Measurements from ENCODE around the gene CMTM6.
"Not testable (repeated sequence)": the region's sequence is repeated elsewhere in the genome, so short reads cannot be mapped to it uniquely, and the experiment has no call there.

CMTM6 gene

DNA sequence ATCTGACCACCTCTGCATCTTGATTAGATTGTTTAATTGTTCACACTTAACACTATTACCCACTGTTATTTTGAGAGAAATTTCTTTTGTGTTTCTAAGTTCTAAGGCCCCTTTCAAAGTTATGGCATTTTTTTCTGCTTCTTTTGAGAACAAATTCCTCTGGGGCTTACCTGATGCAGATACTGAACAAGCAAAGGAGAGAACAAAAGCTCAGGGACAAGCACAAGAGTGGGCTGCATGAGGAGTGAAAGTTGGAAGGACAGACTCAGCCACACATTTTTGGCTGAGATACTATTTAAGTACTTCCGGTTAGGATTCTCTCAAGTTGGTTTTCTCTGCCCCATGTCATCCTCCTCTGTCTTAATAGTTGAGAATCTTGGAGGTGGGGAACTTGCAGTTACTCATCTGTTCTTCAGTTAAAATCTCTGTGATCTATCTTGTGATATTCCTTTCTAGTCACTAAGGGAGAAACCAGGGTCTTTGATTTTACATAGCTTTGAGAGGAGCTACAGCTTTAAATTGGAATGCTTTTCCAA, 54.7 kb downstream of the CMTM6 start:
- DNase-seq (ENCODE audit: low read depth): no peak

GRCh38 chr3:32443478-32443877, 59.2 kb downstream of the CMTM6 start:
- DNase-seq (ENCODE audit: low read depth): no peak

GRCh38 chr3:32442766-32443165, 59.9 kb downstream of the CMTM6 start:
- DNase-seq (ENCODE audit: low read depth): no peak

- no peak for DNase-seq (ENCODE audit: low read depth)
Measured at GRCh38 chr3:32440611-32441350, 61.9 kb downstream of the CMTM6 start.

DNA sequence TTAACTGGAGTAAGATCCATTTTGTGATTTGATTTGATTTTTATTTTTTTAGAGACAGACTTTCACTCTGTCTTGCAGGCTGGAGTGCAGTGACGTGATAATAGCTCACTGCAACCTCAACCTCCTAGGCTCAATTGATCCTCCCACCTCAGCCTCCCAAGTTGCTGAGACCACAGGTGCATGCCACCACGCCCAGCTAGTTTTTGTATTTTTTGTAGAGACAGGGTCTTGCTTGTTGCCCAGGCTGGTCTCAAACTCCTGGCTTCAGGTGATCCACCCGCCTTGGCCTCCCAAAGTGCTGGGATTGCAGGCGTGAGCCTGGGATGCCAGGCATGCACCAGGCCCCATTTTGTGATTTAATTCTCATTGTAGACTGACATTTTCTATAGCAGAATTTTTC, 63.2 kb downstream of the CMTM6 start:
- not testable (repeated sequence) for DNase-seq (ENCODE audit: low read depth)

DNA sequence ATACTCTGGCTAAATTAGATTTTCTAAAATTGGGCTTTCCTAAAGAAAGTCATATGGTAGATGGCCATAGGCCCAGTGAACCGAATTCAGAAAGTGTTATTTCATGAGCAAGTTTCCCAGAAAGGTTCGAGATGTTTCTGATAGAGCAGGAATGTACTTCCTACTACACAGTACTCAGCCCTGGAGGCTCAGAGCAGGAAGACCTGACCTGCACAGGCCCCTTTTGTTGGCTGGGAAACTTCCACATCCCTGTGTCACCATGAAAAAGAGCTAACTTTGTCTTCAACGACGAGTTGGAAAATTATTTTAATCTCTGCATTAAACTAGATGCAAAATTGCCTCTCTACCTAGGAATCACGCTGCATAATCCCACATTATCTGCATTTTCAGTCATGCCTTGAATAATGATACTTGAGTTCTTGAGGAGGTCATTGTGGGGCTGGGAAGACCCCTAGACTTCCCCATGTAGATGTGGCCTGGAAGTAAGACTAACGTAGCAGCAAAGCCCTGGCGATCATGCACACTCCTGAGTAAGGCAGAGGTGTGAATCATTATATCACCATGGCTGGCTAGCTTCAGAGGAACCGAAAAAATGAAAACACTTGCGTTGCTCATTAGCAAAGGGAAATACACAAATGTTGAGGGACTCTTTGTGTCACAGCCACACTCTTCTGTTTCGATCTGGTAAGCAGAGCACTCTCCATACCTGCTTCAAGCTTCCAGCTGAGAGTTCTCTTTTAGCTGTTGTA, 63.9 kb downstream of the CMTM6 start:
- no peak for DNase-seq (ENCODE audit: low read depth)

- DNase-seq (ENCODE audit: low read depth): no peak
Measured at GRCh38 chr3:32437896-32438295, 64.8 kb downstream of the CMTM6 start.

- DNase-seq (ENCODE audit: low read depth): no peak
Measured at GRCh38 chr3:32436816-32437189, 65.8 kb downstream of the CMTM6 start.

GRCh38 chr3:32435911-32436815, 66.5 kb downstream of the CMTM6 start:
- no peak for DNase-seq (ENCODE audit: low read depth)

GRCh38 chr3:32434206-32434605, 68.4 kb downstream of the CMTM6 start:
- no peak for DNase-seq (ENCODE audit: low read depth)

GRCh38 chr3:32432711-32433530, 69.7 kb downstream of the CMTM6 start:
- DNase-seq (ENCODE audit: low read depth): no peak

GRCh38 chr3:32432045-32432710, 70.5 kb downstream of the CMTM6 start:
- DNase-seq (ENCODE audit: low read depth): no peak

- DNase-seq (ENCODE audit: low read depth): no peak
Measured at GRCh38 chr3:32431481-32431880, 71.2 kb downstream of the CMTM6 start.
